ENCODE results near the gene IL17RD. TPM values are rescaled to one million over a fixed set of nuclear protein-coding genes. Genes with fewer than 3 reads are reported as not detected.

IL17RD gene
- total and polyA plus RNA-seq, 2 experiments from 2014 or later = 10.7 to 104 TPM

DNA sequence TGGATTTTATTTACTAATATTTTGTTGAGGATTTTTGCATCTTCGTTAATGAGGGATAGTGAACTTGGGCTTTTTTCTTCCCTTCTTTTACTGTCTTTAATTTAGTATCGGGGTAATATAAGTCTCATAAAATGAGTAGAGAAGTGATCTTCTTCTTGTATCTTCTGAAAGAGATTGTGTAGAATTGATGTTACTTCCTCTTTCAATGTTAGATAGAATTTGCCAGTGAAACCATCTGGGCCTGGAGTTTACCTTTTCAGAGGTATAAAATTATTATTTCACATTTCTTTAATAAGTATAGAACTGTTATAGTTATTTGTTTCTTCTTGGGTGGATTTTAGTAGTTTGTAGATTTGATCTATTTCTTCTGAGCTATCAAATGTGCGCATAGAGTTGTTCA is 26.9 kb upstream of the IL17RD start:
- H3K36me3 ChIP-seq (ENCODE audit: insufficient read depth) = no peaks in the 10 kb centered on the region
- DNase-seq (ENCODE audit: low spot score) (no peak), ATAC-seq (no peak)
- H3K27me3 ChIP-seq (ENCODE audit: insufficient read depth) = no peaks in the 10 kb centered on the region
- H3K9me2 ChIP-seq (ENCODE audit: insufficient read depth) = no peaks in the 10 kb centered on the region
- no peak for TF ChIP-seq ZNF114 (CRISPR knock-in tag; IDR thresholded peaks at IDR 0.05)
- TF ChIP-seq, protein P1, sequence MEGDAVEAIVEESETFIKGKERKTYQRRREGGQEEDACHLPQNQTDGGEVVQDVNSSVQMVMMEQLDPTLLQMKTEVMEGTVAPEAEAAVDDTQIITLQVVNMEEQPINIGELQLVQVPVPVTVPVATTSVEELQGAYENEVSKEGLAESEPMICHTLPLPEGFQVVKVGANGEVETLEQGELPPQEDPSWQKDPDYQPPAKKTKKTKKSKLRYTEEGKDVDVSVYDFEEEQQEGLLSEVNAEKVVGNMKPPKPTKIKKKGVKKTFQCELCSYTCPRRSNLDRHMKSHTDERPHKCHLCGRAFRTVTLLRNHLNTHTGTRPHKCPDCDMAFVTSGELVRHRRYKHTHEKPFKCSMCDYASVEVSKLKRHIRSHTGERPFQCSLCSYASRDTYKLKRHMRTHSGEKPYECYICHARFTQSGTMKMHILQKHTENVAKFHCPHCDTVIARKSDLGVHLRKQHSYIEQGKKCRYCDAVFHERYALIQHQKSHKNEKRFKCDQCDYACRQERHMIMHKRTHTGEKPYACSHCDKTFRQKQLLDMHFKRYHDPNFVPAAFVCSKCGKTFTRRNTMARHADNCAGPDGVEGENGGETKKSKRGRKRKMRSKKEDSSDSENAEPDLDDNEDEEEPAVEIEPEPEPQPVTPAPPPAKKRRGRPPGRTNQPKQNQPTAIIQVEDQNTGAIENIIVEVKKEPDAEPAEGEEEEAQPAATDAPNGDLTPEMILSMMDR (conservative IDR thresholded peaks at IDR 0.05; ENCODE audit: low read depth in 2 of 2) = no peak
- TF ChIP-seq NANOG (IDR thresholded peaks at IDR 0.05; ENCODE audit: borderline replicate concordance) = no peak
- no peak for TF ChIP-seq JUNB (IDR thresholded peaks at IDR 0.05; ENCODE audit: unreplicated experiment)
- TF ChIP-seq, protein P2, sequence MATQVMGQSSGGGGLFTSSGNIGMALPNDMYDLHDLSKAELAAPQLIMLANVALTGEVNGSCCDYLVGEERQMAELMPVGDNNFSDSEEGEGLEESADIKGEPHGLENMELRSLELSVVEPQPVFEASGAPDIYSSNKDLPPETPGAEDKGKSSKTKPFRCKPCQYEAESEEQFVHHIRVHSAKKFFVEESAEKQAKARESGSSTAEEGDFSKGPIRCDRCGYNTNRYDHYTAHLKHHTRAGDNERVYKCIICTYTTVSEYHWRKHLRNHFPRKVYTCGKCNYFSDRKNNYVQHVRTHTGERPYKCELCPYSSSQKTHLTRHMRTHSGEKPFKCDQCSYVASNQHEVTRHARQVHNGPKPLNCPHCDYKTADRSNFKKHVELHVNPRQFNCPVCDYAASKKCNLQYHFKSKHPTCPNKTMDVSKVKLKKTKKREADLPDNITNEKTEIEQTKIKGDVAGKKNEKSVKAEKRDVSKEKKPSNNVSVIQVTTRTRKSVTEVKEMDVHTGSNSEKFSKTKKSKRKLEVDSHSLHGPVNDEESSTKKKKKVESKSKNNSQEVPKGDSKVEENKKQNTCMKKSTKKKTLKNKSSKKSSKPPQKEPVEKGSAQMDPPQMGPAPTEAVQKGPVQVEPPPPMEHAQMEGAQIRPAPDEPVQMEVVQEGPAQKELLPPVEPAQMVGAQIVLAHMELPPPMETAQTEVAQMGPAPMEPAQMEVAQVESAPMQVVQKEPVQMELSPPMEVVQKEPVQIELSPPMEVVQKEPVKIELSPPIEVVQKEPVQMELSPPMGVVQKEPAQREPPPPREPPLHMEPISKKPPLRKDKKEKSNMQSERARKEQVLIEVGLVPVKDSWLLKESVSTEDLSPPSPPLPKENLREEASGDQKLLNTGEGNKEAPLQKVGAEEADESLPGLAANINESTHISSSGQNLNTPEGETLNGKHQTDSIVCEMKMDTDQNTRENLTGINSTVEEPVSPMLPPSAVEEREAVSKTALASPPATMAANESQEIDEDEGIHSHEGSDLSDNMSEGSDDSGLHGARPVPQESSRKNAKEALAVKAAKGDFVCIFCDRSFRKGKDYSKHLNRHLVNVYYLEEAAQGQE (IDR thresholded peaks at IDR 0.05; ENCODE audit: unreplicated experiment) = no peak
- no peak for TF ChIP-seq EZH2phosphoT487 (IDR thresholded peaks at IDR 0.05; ENCODE audit: unreplicated experiment)
- TF ChIP-seq POLR2AphosphoS5 (IDR thresholded peaks at IDR 0.05; ENCODE audit: low read depth) = no peak
- TF ChIP-seq CREB1 (CRISPR knock-in tag; IDR thresholded peaks at IDR 0.05; ENCODE audit: low read depth) = no peak
- H3K79me2 ChIP-seq (replicated peaks; ENCODE audit: insufficient read depth) = no peaks in the 10 kb centered on the region
- H3K4me2 ChIP-seq = no peak overlapping the region
- no peaks in the 10 kb centered on the region for H4K20me1 ChIP-seq (replicated peaks; ENCODE audit: insufficient read depth)
- H2AFZ ChIP-seq = no peak overlapping the region
- H3K4me3 Mint-ChIP-seq = no peak overlapping the region
- H3K27me3 Mint-ChIP-seq (ENCODE audit: insufficient read depth, low read depth, poor library complexity) = peaks cover 3% of the 10 kb centered on the region
- H3F3A ChIP-seq (replicated peaks; ENCODE audit: low read depth) = no peaks in the 10 kb centered on the region
- no peaks in the 10 kb centered on the region for H3K9me3 Mint-ChIP-seq
- H3K27ac ChIP-seq (ENCODE audit: low read depth) = no peak overlapping the region
- H3K27ac Mint-ChIP-seq = no peak overlapping the region
- no peaks in the 10 kb centered on the region for H3K36me3 Mint-ChIP-seq (ENCODE audit: low read depth)
- H3K4me1 Mint-ChIP-seq = peaks cover 6% of the 10 kb centered on the region
- H3K4me3 ChIP-seq = no peak overlapping the region
- H3K4me1 ChIP-seq (ENCODE audit: insufficient read depth) = 0 out of 2 replicates have a peak, but pooled peaks cover 8% of the 10 kb centered on the region

DNA sequence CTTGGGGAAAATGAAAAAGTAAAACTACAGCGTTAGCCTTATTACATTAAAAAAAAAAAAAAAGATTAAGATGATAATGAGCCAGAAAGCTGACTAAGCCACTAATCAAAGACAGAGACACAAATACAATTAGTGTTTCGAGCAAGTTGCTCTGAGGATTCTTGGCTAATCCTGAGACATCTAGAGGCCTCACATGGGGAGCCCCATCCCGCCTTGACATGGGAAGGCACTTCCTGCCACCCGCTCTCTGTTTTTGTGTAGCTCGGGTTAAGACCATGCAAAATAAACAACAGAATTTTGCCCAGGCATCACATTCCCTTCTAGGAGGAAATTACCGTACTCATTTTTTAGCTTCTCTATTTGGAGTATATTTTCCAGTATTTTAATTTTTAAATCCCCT is 19.4 kb upstream of the IL17RD start:
- no peaks in the 10 kb centered on the region for H3K36me3 Mint-ChIP-seq (ENCODE audit: low read depth)
- ATAC-seq = peak; percentile 70

More for the DNA sequence above, 19.4 kb upstream of the IL17RD start:
- Histone ChIP-seq H3K9me2 (ENCODE audit: insufficient read depth) (no peaks in the 10 kb centered on the region), H2AFZ (no peak overlapping the region), H3K27me3 (ENCODE audit: insufficient read depth) (no peaks in the 10 kb centered on the region), H4K20me1 (replicated peaks; ENCODE audit: insufficient read depth) (no peaks in the 10 kb centered on the region), H3K79me2 (replicated peaks; ENCODE audit: insufficient read depth) (no peaks in the 10 kb centered on the region), H3F3A (replicated peaks; ENCODE audit: low read depth) (no peaks in the 10 kb centered on the region), H3K4me2 (no peak overlapping the region), H3K4me1 (ENCODE audit: insufficient read depth) (peaks cover 4% of the 10 kb centered on the region), H3K27ac (ENCODE audit: low read depth) (no peak overlapping the region), H3K4me3 (no peak overlapping the region), H3K36me3 (ENCODE audit: insufficient read depth) (no peaks in the 10 kb centered on the region)
- no peak for DNase-seq (ENCODE audit: low spot score)
- H3K27me3 Mint-ChIP-seq (ENCODE audit: insufficient read depth, low read depth, poor library complexity) = peaks cover 1% of the 10 kb centered on the region
- H3K9me3 Mint-ChIP-seq = no peaks in the 10 kb centered on the region; the same call in 2 of the 3 replicates
- H3K4me3 Mint-ChIP-seq = no peak overlapping the region
- TF ChIP-seq EZH2phosphoT487 (IDR thresholded peaks at IDR 0.05; ENCODE audit: unreplicated experiment) = no peak
- TF ChIP-seq EZH2 (IDR thresholded peaks at IDR 0.05; ENCODE audit: low read depth, unreplicated experiment) = no peak
- no peak for TF ChIP-seq NANOG (IDR thresholded peaks at IDR 0.05; ENCODE audit: borderline replicate concordance)
- no peak for TF ChIP-seq CREB1 (CRISPR knock-in tag; IDR thresholded peaks at IDR 0.05; ENCODE audit: low read depth)
- TF ChIP-seq JUNB (IDR thresholded peaks at IDR 0.05; ENCODE audit: unreplicated experiment) = no peak
- TF ChIP-seq, protein P3, sequence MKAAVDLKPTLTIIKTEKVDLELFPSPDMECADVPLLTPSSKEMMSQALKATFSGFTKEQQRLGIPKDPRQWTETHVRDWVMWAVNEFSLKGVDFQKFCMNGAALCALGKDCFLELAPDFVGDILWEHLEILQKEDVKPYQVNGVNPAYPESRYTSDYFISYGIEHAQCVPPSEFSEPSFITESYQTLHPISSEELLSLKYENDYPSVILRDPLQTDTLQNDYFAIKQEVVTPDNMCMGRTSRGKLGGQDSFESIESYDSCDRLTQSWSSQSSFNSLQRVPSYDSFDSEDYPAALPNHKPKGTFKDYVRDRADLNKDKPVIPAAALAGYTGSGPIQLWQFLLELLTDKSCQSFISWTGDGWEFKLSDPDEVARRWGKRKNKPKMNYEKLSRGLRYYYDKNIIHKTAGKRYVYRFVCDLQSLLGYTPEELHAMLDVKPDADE (IDR thresholded peaks at IDR 0.05) = no peak
- TF ChIP-seq ZNF331 (CRISPR knock-in tag; IDR thresholded peaks at IDR 0.05; ENCODE audit: low read depth) = no peak
- TF ChIP-seq, protein P1 (conservative IDR thresholded peaks at IDR 0.05; ENCODE audit: low read depth in 2 of 2) = no peak
- no peak for TF ChIP-seq STAT1 (IDR thresholded peaks at IDR 0.05; ENCODE audit: unreplicated experiment)
- H3K4me1 Mint-ChIP-seq = peaks cover 18% of the 10 kb centered on the region
- no peak overlapping the region for H3K27ac Mint-ChIP-seq
